ENCODE results near the gene MAMSTR. TPM values are rescaled to one million over a fixed set of nuclear protein-coding genes. Genes with fewer than 3 reads are reported as not detected.

MAMSTR gene, protein sequence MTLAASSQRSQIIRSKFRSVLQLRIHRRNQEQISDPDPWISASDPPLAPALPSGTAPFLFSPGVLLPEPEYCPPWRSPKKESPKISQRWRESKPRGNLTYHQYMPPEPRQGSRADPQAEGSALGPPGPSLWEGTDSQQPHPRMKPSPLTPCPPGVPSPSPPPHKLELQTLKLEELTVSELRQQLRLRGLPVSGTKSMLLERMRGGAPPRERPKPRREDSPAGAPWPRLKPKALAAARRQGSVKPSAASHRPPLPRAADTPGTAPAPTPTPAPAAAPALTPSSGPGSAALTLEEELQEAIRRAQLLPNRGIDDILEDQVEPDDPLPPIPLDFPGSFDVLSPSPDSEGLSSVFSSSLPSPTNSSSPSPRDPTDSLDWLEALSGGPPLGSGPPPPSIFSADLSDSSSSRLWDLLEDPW
- 15.9 TPM for polyA plus RNA-seq (2012; ENCODE audit: insufficient read length, low read depth)

GRCh38 chr19:48719263-48720171, at the start of gene MAMSTR:
Gene MAMSTR, minus strand, starts transcription at chr19:48719725. Its CDS starts 694 bp downstream, at chr19:48719031.
- TF ChIP-seq TAF1 (IDR thresholded peaks at IDR 0.05; ENCODE audit: borderline replicate concordance, insufficient read depth, low read length) (no peak), FOXP2 (optimal IDR thresholded peaks at IDR 0.05; ENCODE audit: borderline replicate concordance, extremely low read depth, extremely low read length, insufficient read depth) (no peak), SIN3A (IDR thresholded peaks at IDR 0.05; ENCODE audit: borderline replicate concordance, insufficient read depth, low read length) (no peak), POLR2AphosphoS5 (IDR thresholded peaks at IDR 0.05; ENCODE audit: low read depth, low read length) (no peak)
- TF ChIP-seq, protein P1, sequence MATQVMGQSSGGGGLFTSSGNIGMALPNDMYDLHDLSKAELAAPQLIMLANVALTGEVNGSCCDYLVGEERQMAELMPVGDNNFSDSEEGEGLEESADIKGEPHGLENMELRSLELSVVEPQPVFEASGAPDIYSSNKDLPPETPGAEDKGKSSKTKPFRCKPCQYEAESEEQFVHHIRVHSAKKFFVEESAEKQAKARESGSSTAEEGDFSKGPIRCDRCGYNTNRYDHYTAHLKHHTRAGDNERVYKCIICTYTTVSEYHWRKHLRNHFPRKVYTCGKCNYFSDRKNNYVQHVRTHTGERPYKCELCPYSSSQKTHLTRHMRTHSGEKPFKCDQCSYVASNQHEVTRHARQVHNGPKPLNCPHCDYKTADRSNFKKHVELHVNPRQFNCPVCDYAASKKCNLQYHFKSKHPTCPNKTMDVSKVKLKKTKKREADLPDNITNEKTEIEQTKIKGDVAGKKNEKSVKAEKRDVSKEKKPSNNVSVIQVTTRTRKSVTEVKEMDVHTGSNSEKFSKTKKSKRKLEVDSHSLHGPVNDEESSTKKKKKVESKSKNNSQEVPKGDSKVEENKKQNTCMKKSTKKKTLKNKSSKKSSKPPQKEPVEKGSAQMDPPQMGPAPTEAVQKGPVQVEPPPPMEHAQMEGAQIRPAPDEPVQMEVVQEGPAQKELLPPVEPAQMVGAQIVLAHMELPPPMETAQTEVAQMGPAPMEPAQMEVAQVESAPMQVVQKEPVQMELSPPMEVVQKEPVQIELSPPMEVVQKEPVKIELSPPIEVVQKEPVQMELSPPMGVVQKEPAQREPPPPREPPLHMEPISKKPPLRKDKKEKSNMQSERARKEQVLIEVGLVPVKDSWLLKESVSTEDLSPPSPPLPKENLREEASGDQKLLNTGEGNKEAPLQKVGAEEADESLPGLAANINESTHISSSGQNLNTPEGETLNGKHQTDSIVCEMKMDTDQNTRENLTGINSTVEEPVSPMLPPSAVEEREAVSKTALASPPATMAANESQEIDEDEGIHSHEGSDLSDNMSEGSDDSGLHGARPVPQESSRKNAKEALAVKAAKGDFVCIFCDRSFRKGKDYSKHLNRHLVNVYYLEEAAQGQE (IDR thresholded peaks at IDR 0.05; ENCODE audit: insufficient read depth in 1 of 2, low read depth in 2 of 2, low read length in 2 of 2), result no peak

DNA sequence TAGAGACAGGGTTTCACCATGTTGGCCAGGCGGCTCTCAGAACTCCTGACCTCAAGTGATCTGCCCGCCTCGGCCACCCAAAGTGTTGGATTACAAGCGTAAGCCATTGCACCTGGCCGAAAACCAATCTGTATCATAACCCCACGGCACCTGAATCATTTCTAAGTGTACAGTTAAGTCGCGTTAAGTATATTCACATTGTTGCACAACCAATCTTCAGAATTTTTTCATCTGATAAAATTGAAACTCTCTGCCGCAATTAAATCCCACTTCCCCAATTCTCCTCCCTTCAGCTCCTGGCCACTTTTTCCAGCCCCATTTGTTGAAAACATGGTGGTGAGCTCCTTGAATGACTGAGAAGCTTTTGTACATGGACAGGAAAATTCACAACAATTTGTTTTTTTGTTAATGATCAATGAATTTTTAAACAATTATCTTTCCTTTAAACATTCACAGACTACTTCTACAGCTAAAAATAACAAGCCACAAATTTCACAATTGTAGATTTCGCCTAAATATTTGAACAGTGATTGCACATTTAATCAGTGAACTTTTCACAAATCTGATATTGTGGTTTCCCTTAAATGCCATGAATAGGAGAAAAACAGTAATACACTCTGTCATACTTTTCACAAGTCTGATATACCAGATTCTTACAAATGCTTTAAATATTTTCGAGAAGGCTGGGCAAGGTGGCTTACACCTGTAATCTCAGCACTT, 49.6 kb upstream of the MAMSTR start:
- no peak for TF ChIP-seq POLR2AphosphoS5 (IDR thresholded peaks at IDR 0.05; ENCODE audit: low read depth, low read length)

DNA sequence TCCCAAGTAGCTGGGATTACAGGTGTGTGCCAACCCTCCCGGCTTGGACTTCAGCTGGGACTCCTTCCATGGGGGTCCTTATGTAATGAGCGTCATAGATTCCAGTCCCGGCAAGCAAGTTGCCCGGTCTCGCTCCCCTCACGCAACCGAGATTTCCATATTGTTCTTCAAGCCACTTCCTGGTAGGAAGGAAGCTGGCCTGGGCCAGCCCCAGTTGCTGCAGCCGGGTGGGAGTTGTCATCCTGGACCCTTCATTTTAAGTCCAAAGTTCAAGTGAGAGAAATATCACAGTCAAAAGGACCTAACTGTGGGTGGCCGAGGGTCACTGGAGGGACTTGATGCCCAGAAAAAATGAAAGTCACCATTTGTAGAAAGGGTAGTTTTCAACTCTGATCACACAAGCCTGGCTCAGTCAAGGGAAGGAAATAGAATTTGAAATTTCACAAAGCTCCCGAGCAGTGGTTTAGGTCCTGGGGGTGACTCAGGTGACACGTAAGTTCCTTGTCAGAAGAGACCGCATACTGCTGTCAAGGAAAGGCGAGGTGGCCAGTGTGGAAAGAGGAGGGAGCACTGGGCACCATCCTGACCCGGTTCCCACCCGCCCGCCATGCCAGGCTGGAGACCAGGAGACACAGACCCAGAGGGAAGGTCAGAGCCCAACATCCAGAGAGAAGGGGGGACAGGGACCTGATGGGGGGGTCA, 41.1 kb upstream of the MAMSTR start:
- no peak for TF ChIP-seq FOXP2 (optimal IDR thresholded peaks at IDR 0.05; ENCODE audit: borderline replicate concordance, extremely low read depth, extremely low read length, insufficient read depth)
- TF ChIP-seq POLR2AphosphoS5 (IDR thresholded peaks at IDR 0.05; ENCODE audit: low read depth, low read length), result no peak
- no peak for TF ChIP-seq SIN3A (IDR thresholded peaks at IDR 0.05; ENCODE audit: borderline replicate concordance, insufficient read depth, low read length)
- TF ChIP-seq, protein P1 (IDR thresholded peaks at IDR 0.05; ENCODE audit: insufficient read depth in 1 of 2, low read depth in 2 of 2, low read length in 2 of 2), result no peak
- no peak for TF ChIP-seq TAF1 (IDR thresholded peaks at IDR 0.05; ENCODE audit: borderline replicate concordance, insufficient read depth, low read length)

- TF ChIP-seq POLR2AphosphoS5 (IDR thresholded peaks at IDR 0.05; ENCODE audit: low read depth, low read length), result no peak
- no peak for TF ChIP-seq TAF1 (IDR thresholded peaks at IDR 0.05; ENCODE audit: borderline replicate concordance, insufficient read depth, low read length)
- no peak for TF ChIP-seq FOXP2 (optimal IDR thresholded peaks at IDR 0.05; ENCODE audit: borderline replicate concordance, extremely low read depth, extremely low read length, insufficient read depth)
- TF ChIP-seq, protein P1 (IDR thresholded peaks at IDR 0.05; ENCODE audit: insufficient read depth in 1 of 2, low read depth in 2 of 2, low read length in 2 of 2), result no peak
- TF ChIP-seq SIN3A (IDR thresholded peaks at IDR 0.05; ENCODE audit: borderline replicate concordance, insufficient read depth, low read length), result no peak
These were observed 38.2 kb upstream of the MAMSTR start for GRCh38 chr19:48757741-48758144.

Measured in PFSK-1 (cell line).